ENCODE data around the gene PRSS56.
"Not testable (repeated sequence)": the region's sequence is repeated elsewhere in the genome, so short reads cannot be mapped to it uniquely, and the experiment has no call there.

Gene PRSS56

DNA sequence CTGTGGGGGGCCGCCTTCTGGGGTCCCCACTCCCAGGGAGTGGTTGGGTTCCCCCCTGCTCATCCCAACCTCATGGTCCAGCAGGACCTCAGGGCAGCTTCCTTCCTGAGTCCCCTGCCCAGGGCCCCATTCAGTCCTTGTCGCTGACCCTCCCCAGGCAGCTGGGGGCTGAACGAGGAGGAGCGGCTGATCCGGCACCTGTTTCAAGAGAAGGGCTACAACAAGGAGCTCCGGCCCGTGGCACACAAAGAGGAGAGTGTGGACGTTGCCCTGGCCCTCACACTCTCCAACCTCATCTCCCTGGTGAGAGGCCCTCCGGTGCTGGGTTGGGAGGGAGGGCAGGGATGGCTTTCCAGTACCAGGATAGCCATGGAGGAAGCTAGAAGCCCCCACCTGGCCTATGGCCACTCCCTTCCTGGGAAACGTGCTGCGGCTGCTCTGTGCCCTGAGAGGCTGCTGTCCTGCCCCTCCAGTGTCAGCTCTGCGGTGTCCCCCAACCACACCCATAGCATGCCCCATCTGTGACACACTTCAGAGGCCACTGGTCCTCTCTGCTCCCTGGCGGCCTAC lies 6.3 kb downstream of the PRSS56 start:
- DNase-seq, result no peak

DNA sequence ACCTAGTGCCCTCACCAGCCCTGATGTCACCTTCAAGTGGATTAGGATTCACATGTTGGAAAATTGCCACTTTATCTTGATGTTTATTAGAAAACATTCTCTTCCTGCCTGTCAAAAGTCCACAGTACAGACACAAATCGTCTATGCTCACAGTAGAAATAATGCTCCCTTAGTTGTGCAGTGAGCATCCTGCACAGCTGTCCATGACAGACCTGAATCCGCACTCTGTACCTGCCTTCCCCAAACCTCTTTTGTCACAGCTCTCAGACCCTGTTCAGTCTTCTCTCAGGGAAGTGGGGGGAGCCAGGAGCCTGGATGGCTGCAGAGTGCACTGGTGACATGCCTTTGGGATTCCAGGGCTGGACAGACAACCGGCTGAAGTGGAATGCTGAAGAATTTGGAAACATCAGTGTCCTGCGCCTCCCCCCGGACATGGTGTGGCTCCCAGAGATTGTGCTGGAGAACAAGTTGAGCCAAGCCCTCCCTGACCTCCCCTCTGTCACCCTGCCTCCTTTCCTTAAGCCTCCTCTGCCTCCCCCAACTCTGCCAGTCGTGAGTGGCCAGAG lies 7.8 kb downstream of the PRSS56 start:
- no peak for DNase-seq

GRCh38 chr2:232528746-232529460 lies 8.7 kb downstream of the PRSS56 start:
- no peak for DNase-seq

DNA sequence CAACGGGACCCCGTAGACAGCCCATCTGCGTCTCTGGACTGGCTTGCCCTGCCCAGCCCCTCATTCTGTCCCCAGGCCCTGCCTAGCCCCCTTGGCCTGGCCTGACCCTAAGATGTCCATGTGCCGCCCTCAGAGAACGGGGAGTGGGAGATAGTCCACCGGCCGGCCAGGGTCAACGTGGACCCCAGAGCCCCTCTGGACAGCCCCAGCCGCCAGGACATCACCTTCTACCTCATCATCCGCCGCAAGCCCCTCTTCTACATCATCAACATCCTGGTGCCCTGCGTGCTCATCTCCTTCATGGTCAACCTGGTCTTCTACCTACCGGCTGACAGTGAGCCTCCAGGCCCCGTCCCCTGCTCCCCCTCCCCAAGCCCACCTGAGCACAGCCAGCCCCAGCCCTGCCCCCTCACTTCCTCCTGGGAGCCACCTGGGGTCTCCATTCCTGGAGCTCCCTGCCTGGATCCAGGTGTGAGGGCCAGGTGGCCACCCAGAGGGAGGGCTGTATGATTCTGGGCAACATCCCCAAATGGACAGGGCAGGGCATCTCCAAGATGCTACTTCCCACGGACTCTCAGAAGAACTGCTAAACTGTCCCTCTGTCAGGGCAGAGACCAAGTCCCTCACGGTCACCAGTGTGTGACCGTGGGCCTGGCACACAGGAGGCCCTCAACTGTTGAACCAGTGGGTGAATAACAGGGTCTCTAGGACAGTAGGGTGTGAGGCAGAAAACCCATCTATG lies 9.8 kb downstream of the PRSS56 start:
- DNase-seq, result no peak

DNA sequence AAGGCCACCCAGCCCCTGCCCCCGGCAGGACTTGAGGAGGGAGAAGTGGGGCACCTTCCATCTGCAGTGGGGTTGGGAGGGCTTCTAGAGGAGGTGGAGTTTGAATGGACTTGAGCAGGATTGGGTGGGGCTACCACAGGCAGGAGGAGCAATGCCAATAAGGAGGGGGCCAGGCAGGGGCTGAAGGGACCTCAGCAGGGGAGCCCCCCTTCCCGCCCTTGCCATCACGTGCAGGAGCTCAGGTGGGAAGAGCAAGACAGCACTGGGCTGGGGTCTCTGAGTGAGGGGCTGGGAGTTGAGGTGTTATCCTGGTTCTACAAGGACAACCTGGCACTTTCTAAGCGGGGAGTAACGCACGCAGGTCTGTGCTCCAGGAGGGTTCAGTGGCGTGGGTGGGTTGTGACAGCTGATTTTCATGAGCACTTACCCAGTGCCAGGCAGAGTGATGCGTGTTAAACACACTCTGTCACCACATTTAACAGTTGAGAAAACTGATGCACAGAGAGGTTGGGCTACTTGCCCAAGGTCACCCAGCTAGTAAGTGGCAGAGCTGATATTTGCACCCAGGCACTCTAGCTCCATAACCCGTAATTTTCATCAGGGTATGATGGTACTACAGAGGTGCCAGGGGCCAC lies 10.6 kb downstream of the PRSS56 start:
- no peak for DNase-seq

- no peak for DNase-seq
These were observed 12.2 kb downstream of the PRSS56 start for GRCh38 chr2:232532419-232532818.

DNA sequence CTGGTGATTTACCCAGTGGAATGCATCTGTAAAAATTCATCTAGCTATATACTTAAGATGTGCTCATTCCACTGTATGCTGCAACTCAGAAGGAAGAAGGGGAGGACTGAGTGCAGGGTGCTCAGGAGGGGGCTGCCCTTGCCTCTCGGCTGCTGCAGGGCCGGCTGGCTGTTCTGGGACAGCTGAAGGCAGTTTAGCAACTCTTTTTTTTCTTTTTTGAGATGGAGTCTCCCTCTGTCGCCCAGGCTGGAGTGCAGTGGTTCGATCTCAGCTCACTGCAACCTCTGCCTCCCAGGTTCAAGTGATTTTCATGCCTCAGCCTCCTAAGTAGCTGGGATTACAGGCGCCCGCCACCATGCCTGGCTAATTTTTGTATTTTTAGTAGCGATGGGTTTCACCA lies 12.6 kb downstream of the PRSS56 start:
- not testable (repeated sequence) for DNase-seq

DNA sequence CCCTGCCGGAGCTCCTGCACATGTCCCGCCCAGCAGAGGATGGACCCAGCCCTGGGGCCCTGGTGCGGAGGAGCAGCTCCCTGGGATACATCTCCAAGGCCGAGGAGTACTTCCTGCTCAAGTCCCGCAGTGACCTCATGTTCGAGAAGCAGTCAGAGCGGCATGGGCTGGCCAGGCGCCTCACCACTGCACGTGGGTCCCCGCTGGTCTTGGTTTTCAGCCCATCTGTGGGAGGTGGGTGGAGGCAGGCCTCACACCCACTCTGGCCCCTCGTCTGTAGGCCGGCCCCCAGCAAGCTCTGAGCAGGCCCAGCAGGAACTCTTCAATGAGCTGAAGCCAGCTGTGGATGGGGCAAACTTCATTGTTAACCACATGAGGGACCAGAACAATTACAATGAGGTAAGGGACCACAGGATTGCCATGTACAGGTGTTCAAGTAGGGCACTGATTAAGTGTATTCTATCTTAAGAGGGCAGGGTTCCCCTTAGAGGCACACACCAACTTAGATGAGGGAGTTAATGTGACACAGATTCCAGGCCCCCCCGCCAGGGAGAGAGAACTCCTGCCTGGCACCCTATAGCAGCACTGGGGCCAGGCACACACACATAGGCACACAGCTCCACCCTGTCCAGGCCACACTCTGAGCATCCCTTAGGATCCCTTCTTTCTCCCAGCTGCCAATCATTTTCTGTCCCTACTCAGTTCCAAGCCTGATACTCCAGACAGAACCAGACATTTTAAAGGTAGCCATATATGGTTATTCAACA lies 13.9 kb downstream of the PRSS56 start:
- no peak for DNase-seq

DNA sequence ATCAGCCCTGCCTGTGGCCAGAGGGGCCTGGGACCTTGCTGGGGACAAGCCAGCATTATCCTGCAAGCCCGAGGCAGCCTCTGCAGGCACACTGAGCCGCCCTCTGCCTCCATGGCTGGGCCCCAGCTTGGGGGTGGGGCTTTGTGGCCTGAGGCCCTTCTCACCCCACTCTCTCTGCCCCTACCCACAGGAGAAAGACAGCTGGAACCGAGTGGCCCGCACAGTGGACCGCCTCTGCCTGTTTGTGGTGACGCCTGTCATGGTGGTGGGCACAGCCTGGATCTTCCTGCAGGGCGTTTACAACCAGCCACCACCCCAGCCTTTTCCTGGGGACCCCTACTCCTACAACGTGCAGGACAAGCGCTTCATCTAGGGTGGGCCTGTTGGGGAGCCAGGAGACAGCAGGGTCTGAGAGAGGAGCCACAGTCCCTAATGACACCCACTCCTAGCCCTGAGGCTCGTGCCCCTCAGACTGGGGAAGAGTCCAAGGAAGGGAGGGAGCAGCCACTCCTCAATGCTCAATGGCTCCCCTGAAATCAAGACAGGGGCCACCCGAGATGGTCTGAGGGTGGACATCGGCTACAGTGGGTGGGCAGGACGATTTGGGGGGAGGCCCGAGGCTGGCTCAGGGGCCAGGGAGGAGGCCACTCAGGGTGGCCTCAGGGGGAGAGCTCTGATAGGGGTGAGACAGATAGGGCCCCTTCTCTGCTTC lies 14.9 kb downstream of the PRSS56 start:
- DNase-seq, result no peak

- DNase-seq, result no peak
These were observed 15.8 kb downstream of the PRSS56 start for GRCh38 chr2:232535761-232536530.

- no peak for DNase-seq
These were observed 16.9 kb downstream of the PRSS56 start for GRCh38 chr2:232537079-232537478.

- DNase-seq, result no peak
These were observed 17.3 kb downstream of the PRSS56 start for GRCh38 chr2:232537499-232537898.

- no peak for DNase-seq
These were observed 18.5 kb downstream of the PRSS56 start for GRCh38 chr2:232538671-232539070.

GRCh38 chr2:232539298-232540231 lies 19.4 kb downstream of the PRSS56 start, which contains the start of gene CHRNG:
CHRNG (plus strand) TSS chr2:232539692; CDS start chr2:232539748, 56 bp downstream.
- no peak for DNase-seq

GRCh38 chr2:232540441-232541041 lies 20.4 kb downstream of the PRSS56 start:
- DNase-seq, result no peak

DNA sequence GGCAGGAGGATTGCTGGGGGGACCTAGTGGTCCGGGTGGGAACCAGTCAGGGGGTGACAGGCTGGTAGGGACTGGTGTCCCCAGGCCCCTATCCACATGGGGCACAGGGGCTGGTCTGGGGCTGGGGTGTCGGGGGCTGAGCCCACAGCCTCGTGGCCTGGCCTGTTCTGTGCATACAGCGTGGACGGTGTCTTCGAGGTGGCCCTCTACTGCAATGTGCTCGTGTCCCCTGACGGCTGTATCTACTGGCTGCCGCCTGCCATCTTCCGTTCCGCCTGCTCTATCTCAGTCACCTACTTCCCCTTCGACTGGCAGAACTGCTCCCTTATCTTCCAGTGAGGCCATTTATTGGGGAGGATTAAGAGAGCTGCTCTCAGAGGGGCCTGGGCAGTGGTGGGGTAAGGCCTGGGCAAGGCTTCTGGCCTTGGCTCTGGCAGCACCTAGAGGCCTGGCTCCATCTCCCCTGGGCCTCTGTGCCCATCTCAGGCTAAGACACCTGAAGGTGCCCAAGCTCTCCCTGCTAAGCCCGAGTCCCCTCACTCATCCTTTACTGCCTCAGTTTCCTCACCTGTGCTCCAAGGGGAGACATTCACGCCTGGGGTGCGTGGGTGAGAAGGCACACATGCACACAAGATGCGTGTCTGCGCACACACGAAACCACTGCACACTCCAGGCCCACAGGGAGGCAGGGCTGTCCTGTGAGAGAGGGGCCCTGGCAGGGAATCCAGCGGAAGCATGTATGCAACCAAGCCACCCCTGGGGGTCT lies 21.2 kb downstream of the PRSS56 start:
- DNase-seq, result no peak

DNA sequence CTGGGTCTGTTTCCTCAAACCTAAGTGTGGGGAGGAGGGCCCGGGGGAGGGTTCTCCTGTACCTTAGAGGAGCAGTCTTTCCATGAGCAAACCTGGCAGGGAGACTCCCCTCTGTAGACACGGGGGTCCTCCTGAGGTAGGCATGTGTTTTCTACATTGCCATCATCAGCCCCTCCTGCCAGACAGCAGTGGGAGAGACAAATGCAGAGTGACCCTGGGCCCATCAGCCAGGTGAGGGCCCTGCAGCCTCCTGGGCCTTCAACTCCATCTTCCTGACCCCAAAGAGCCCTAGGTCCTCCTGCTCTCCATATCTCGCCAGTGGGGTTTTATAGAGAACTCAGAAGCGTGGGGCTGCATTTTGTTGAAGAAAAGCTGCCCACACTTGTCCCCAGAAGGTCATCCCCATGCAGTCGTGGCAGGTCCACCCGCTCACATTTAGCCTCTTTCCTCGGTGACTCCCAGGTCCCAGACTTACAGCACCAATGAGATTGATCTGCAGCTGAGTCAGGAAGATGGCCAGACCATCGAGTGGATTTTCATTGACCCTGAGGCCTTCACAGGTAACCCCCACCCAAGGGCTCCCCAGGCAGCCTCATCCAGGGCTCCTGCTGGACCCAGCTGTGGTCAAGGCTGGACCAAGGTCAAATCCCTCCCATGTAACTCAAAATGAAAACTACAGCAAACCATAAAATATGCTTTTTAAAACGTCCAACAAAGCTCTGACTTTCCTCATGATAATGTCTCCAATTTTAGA lies 21.9 kb downstream of the PRSS56 start:
- no peak for DNase-seq
